H1 (cell line): ENCODE results near the gene HOXC5. TPM values are rescaled to one million over a fixed set of nuclear protein-coding genes. Genes with fewer than 3 reads are reported as not detected.

ENCODE experiments used
- CTCF ChIA-PET: fragments of 300-600 bp; sonication (Branson Sonifier 250); formaldehyde crosslinking; loops from one replicate; lab custom pipeline; 2021; ENCODE audit not compliant: partially characterized antibody; lab: Charles Lee
- POLR2A ChIA-PET: fragments of 300-600 bp; sonication (Branson Sonifier 250); formaldehyde crosslinking; loops from one replicate; lab custom pipeline; 2021; ENCODE audit warnings: inconsistent platforms; ENCODE audit not compliant: partially characterized antibody; lab: Charles Lee
- DNase-seq, 2 experiments: peaks; one replicate each; pipeline versions ENCODE4 v3.0.0 to v3.0.0-alpha.2; 2010 to 2022; ENCODE audit warnings: low spot score in 2 of 2, low read depth in 1 of 2, mixed read lengths in 1 of 2
- FAIRE-seq: peaks from 2 replicates; lab custom pipeline; 2011; peaks lifted over from hg19 to GRCh38; lab: Jason Lieb, UNC
- H2AFZ ChIP-seq: 2 replicates; pipeline ENCODE4 v1.8.1; 2012; ENCODE audit warnings: low read length, inconsistent platforms
- H2AK5ac ChIP-seq: 2 replicates; pipeline ENCODE4 v1.6.1; 2013; ENCODE audit warnings: low read depth, low read length
- H2BK120ac ChIP-seq: replicated peaks from 2 replicates; pipeline ENCODE3; 2013; ENCODE audit warnings: low read depth, low read length, inconsistent platforms
- H2BK12ac ChIP-seq: 2 replicates; pipeline ENCODE4 v1.6.1; 2013; ENCODE audit warnings: low read depth, low read length
- H2BK15ac ChIP-seq: 2 replicates; pipeline ENCODE4 v1.6.1; 2013; ENCODE audit warnings: low read length
- H2BK20ac ChIP-seq: 2 replicates; pipeline ENCODE4 v1.6.1; 2013; ENCODE audit warnings: low read length
- H2BK5ac ChIP-seq: 2 replicates; pipeline ENCODE4 v1.6.1; 2013; ENCODE audit warnings: low read depth, low read length
- H3K14ac ChIP-seq: 2 replicates; pipeline ENCODE4 v1.6.1; 2013; ENCODE audit warnings: inconsistent platforms; ENCODE audit not compliant: insufficient read length
- H3K18ac ChIP-seq: 2 replicates; pipeline ENCODE4 v1.6.1; 2013; ENCODE audit warnings: low read length; ENCODE audit errors: extremely low read depth
- H3K23ac ChIP-seq: 2 replicates; pipeline ENCODE4 v1.6.1; 2013; ENCODE audit warnings: inconsistent platforms; ENCODE audit not compliant: insufficient read length
- H3K23me2 ChIP-seq: 2 replicates; pipeline ENCODE4 v1.6.1; 2013; ENCODE audit warnings: low read depth, low read length
- H3K27ac ChIP-seq: 2 replicates; pipeline ENCODE4 v1.6.1; 2011; ENCODE audit warnings: low read depth, low read length, inconsistent platforms
- H3K27me3 ChIP-seq, 4 experiments: replicated peaks in 1 of 4; 1 replicate in 1 of 4; 2 replicates in 3 of 4; pipeline versions ENCODE4 v1.6.1 to v1.8.1; 2011 to 2013; ENCODE audit warnings: low read length in 3 of 4, mild to moderate bottlenecking in 3 of 4, inconsistent platforms in 2 of 4, mixed read lengths in 2 of 4, moderate library complexity in 1 of 4; ENCODE audit not compliant: control insufficient read depth in 3 of 4, insufficient read depth in 3 of 4; ENCODE audit errors: extremely low read depth in 1 of 4
- H3K36me3 ChIP-seq, 4 experiments: 2 replicates each; pipeline versions ENCODE4 v1.6.1 to v1.8.1; 2011 to 2013; ENCODE audit warnings: mild to moderate bottlenecking in 4 of 4, low read length in 3 of 4, moderate library complexity in 2 of 4, control low read depth in 1 of 4, inconsistent platforms in 1 of 4; ENCODE audit not compliant: insufficient read depth in 4 of 4, control insufficient read depth in 2 of 4
- H3K4ac ChIP-seq: replicated peaks from 2 replicates; pipeline ENCODE3; 2013; ENCODE audit warnings: low read length, low read depth, mixed read lengths, inconsistent platforms; ENCODE audit not compliant: insufficient read length
- H3K4me1 ChIP-seq, 4 experiments: replicated peaks in 1 of 4; 1 replicate in 1 of 4; 2 replicates in 3 of 4; pipeline versions ENCODE4 v1.6.1 to v1.8.1; 2011 to 2013; ENCODE audit warnings: low read length in 3 of 4, inconsistent platforms in 2 of 4, mixed read lengths in 1 of 4; ENCODE audit not compliant: insufficient read depth in 4 of 4, control insufficient read depth in 3 of 4
- H3K4me2 ChIP-seq, 2 experiments: 2 replicates each; pipeline versions ENCODE4 v1.6.1 to v1.8.1; 2011 to 2013; ENCODE audit warnings: low read depth in 2 of 2, low read length in 2 of 2, control low read depth in 1 of 2, inconsistent platforms in 1 of 2, mild to moderate bottlenecking in 1 of 2; ENCODE audit not compliant: insufficient read depth in 1 of 2
- H3K4me3 ChIP-seq, 4 experiments: fragments of 200-600, 300-600 bp in 1 of 4; sonication (generic), shearing (Covaris generic), sonication (Bioruptor Twin) in 1 of 4; 2 replicates each; pipeline versions ENCODE4 v1.5.1 to v1.8.1; 2011 to 2016; ENCODE audit warnings: low read length in 4 of 4, low read depth in 3 of 4, control low read depth in 2 of 4, inconsistent platforms in 2 of 4, mild to moderate bottlenecking in 2 of 4, mixed read lengths in 1 of 4, moderate library complexity in 1 of 4; ENCODE audit not compliant: insufficient read depth in 2 of 4; ENCODE audit errors: extremely low read depth in 1 of 4
- H3K56ac ChIP-seq: replicated peaks from 2 replicates; pipeline ENCODE3; 2013; ENCODE audit warnings: low read depth, mild to moderate bottlenecking, mixed read lengths, low read length, inconsistent platforms; ENCODE audit not compliant: insufficient read length
- H3K79me1 ChIP-seq: 2 replicates; pipeline ENCODE4 v1.6.1; 2013; ENCODE audit warnings: low read depth, low read length, control low read depth
- H3K79me2 ChIP-seq, 2 experiments: 2 replicates each; pipeline versions ENCODE4 v1.6.1 to v1.8.1; 2012 to 2013; ENCODE audit warnings: low read length in 2 of 2, mild to moderate bottlenecking in 2 of 2, inconsistent platforms in 1 of 2; ENCODE audit not compliant: insufficient read depth in 2 of 2, control insufficient read depth in 1 of 2
- H3K9ac ChIP-seq, 4 experiments: replicated peaks in 1 of 4; 1 replicate in 1 of 4; 2 replicates in 3 of 4; pipeline versions ENCODE4 v1.6.1 to v1.8.1; 2011 to 2013; ENCODE audit warnings: low read depth in 3 of 4, low read length in 3 of 4, control low read depth in 2 of 4, mild to moderate bottlenecking in 2 of 4, moderate library complexity in 2 of 4, inconsistent platforms in 1 of 4; ENCODE audit errors: extremely low read depth in 1 of 4
- H3K9me3 ChIP-seq, 2 experiments: 2 replicates each; pipeline versions ENCODE4 v1.6.1 to v1.8.1; 2012 to 2013; ENCODE audit warnings: mild to moderate bottlenecking in 2 of 2, moderate library complexity in 2 of 2, control low read depth in 1 of 2, inconsistent platforms in 1 of 2, low read depth in 1 of 2, low read length in 1 of 2, mixed read lengths in 1 of 2; ENCODE audit not compliant: insufficient read depth in 2 of 2
- H4K20me1 ChIP-seq, 2 experiments: replicated peaks in 1 of 2; 2 replicates each; pipeline versions ENCODE3 to v1.8.1; 2011 to 2013; ENCODE audit warnings: inconsistent platforms in 2 of 2, low read length in 2 of 2, mild to moderate bottlenecking in 1 of 2; ENCODE audit not compliant: insufficient read depth in 2 of 2, control insufficient read depth in 1 of 2
- H4K5ac ChIP-seq: 2 replicates; pipeline ENCODE4 v1.6.1; 2013; ENCODE audit warnings: low read length, low read depth, mixed read lengths, inconsistent platforms; ENCODE audit not compliant: insufficient read length
- H4K8ac ChIP-seq: 2 replicates; pipeline ENCODE4 v1.8.0; 2013; ENCODE audit warnings: mild to moderate bottlenecking, moderate library complexity, low read length, inconsistent platforms; ENCODE audit not compliant: insufficient read depth; ENCODE audit errors: extremely low read depth
- H4K91ac ChIP-seq: replicated peaks from 2 replicates; pipeline ENCODE3; 2013; ENCODE audit warnings: low read length, mixed read lengths, inconsistent platforms; ENCODE audit not compliant: insufficient read length
- BRCA1 ChIP-seq: IDR thresholded peaks from 2 replicates; pipeline ENCODE4 v1.6.1; 2012; ENCODE audit warnings: low read depth, low read length, improper control_type of control experiment
- CEBPB ChIP-seq: IDR thresholded peaks from 2 replicates; pipeline ENCODE4 v1.6.1; 2012; ENCODE audit warnings: low read depth, low read length
- CHD1 ChIP-seq: IDR thresholded peaks from 2 replicates; pipeline ENCODE4 v1.6.1; 2012; ENCODE audit warnings: low read depth, low read length, improper control_type of control experiment
- GABPA ChIP-seq: IDR thresholded peaks from 2 replicates; pipeline ENCODE4 v1.6.1; 2011; ENCODE audit warnings: mild to moderate bottlenecking, low read length, moderate library complexity, borderline replicate concordance; ENCODE audit not compliant: insufficient read depth
- HDAC6 ChIP-seq: IDR thresholded peaks from one replicate; pipeline ENCODE4 v1.7.1; 2012; ENCODE audit warnings: low read depth, mild to moderate bottlenecking, inconsistent platforms, low read length, moderate library complexity
- JUN ChIP-seq: IDR thresholded peaks from 2 replicates; pipeline ENCODE4 v1.6.1; 2011; ENCODE audit warnings: low read depth, mild to moderate bottlenecking, improper control_type of control experiment, low read length
- NRF1 ChIP-seq: IDR thresholded peaks from 2 replicates; pipeline ENCODE4 v1.6.1; 2011; ENCODE audit warnings: mild to moderate bottlenecking, low read depth, low read length, improper control_type of control experiment
- POLR2A ChIP-seq, 2 experiments: IDR thresholded peaks; 1 replicate in 1 of 2; 2 replicates in 1 of 2; pipeline ENCODE4 v1.6.1; 2011; ENCODE audit warnings: low read depth in 2 of 2, low read length in 2 of 2, mild to moderate bottlenecking in 2 of 2; ENCODE audit errors: control extremely low read depth in 1 of 2
- SIX5 ChIP-seq: IDR thresholded peaks from 2 replicates; pipeline ENCODE4 v1.6.1; 2011; ENCODE audit warnings: mild to moderate bottlenecking, low read depth, low read length
- SUZ12 ChIP-seq: fragments of 200-600 bp; sonication (generic); IDR thresholded peaks from 2 replicates; pipeline ENCODE4 v1.6.1; 2012; ENCODE audit warnings: mild to moderate bottlenecking, inconsistent platforms, low read length, moderate library complexity, mixed read lengths
- TEAD4 ChIP-seq: IDR thresholded peaks from 2 replicates; pipeline ENCODE4 v1.6.1; 2012; ENCODE audit warnings: low read depth, low read length, inconsistent platforms, mixed read lengths
- YY1 ChIP-seq: IDR thresholded peaks from 2 replicates; pipeline ENCODE4 v1.6.1; 2011; ENCODE audit warnings: low read depth, mild to moderate bottlenecking, low read length
- WGBS, 2 experiments: shearing (Covaris generic) in 1 of 2; methylation state at CpG; one replicate each; pipeline versions ENCODE4 v1.1.6 to v1.1.7; 2013 to 2015; ENCODE audit warnings: low lambda C conversion rate in 2 of 2, mixed read lengths in 2 of 2, inconsistent platforms in 1 of 2, low coverage in 1 of 2, missing lambda C conversion rate in 1 of 2; ENCODE audit not compliant: insufficient replicate concordance in 2 of 2, insufficient coverage in 1 of 2, insufficient read length in 1 of 2; ENCODE audit errors: extremely low coverage in 1 of 2, missing lambda C conversion rate in 1 of 2; 5-methylcytosine and 5-hydroxymethylcytosine counted together
- polyA plus RNA-seq, 7 experiments: library from polyadenylated mRNA; depleted of rRNA in 3 of 7; stranded (reverse) in 5 of 7; unstranded in 2 of 7; fragments of >200 nt in 5 of 7; fragments of 200-250 nt in 2 of 7; gene quantifications; 1 replicate in 5 of 7; 2 replicates in 1 of 7; 4 replicates in 1 of 7; pipeline versions ENCODE4 v1.2.1 to v1.2.3, GENCODE V29; 2011 to 2013; ENCODE audit warnings: missing spikeins in 2 of 7, mixed read lengths in 2 of 7
- total RNA-seq: library from RNA; stranded (reverse); fragmentation: NEBNext Ultra II Directional; extraction: Animal tissue kit (Norgen Biotek cat#: 25700); gene quantifications from 2 replicates; pipeline ENCODE4 v1.2.1, GENCODE V29; 2021

The HOXC5 gene
- total and polyA plus RNA-seq, 2 of the 8 experiments (the other 6 are each of a cell fraction or from before 2014, with no cell fraction given): not detected

DNA sequence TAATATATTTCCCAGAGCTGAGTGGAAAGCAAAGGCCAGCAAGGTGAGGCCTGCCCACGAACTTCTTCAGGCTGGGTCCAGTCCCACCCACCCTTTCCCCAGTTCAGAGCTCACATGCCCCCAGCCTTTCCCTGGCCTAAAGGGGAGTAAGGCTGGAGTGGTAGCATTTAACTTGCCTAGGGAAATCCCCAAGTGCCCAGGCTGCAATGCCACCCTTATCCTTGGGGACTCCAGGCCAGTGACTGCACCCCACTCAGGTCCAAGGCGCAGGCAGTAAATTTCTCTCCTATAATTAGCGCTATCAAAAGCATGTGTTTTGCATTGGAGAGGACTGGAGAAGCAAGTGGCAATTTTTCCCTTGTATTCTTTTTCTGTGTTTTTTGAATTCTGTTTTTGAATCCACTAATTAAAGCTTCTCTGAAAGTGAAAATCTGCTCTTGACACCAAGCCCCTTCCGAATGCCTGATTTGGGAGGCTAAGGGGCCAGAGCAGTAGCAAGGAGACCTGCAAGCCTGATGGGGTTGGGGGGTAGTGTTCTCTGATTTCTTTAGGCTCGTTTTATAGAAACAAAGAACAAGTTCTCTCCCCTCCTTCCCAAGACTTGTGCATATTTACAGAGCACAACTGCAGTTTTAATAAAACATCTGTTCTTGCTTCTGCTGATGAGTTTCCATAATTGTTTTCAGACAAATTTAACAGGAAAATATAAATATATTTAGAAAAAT is 8.1 kb upstream of the HOXC5 start:
- POLR2A ChIA-PET: interaction anchor here (1.3 to 1.4 kb wide), 2 partner anchors 22 to 40 kb away, joined by 3 read pairs; partner anchors contain the start of gene HOXC10
- Histone ChIP-seq H3K27me3 (peaks cover 96 to 100% (median 100%) of the 10 kb centered on the region in 4 experiments), H2BK15ac (no peak overlapping the region), H2BK5ac (no peak overlapping the region), H3K23me2 (no peaks in the 10 kb centered on the region), H3K18ac (no peak overlapping the region), H3K27ac (no peak overlapping the region), H3K79me1 (no peaks in the 10 kb centered on the region), H2BK20ac (no peak overlapping the region), H3K4ac (no peak overlapping the region), H4K5ac (no peak overlapping the region), H4K91ac (no peak overlapping the region), H2AK5ac (no peak overlapping the region), H3K56ac (no peak overlapping the region), H2BK12ac (no peak overlapping the region), H3K4me3 (no peak overlapping the region), H3K36me3 (no peaks in the 10 kb centered on the region; a peak in 1 of 8 replicates), H3K79me2 (no peaks in the 10 kb centered on the region), H3K9ac (no peak overlapping the region), H4K8ac (no peak overlapping the region), H4K20me1 (peaks cover 17 to 30% of the 10 kb centered on the region in 2 experiments), H3K4me1 (peaks cover 0 to 7% (median under 1%) of the 10 kb centered on the region in 4 experiments; a peak in 3 of 7 replicates), H2BK120ac (no peak overlapping the region), H2AFZ (no peak overlapping the region), H3K9me3 (no peaks in the 10 kb centered on the region), H3K23ac (no peak overlapping the region), H3K14ac (no peak overlapping the region), H3K4me2 (no peak overlapping the region)
- no peak for FAIRE-seq
- CTCF ChIA-PET: interaction anchor here (0.9 to 12.5 kb wide), 19 partner anchors 8 to 346 kb away, joined by 3 to 172 read pairs (median 7); partner anchors contain the start of genes HOXC10, HOXC4, HOXC5 and HOXC8
- WGBS, 2 experiments: 23% methylated on average over 5 of the region's 5 CpGs; no CpG with 5 or more reads in 1 of the 2 experiments
- no peak for DNase-seq
- TF ChIP-seq BRCA1: no peak
- TF ChIP-seq SUZ12: peak; percentile 68
- TF ChIP-seq CEBPB: no peak
- TF ChIP-seq SIX5: no peak
- no peak for TF ChIP-seq POLR2A (IDR thresholded peaks at IDR 0.05; ENCODE audit: control extremely low read depth in 1 of 2, low read depth in 2 of 2, low read length in 2 of 2)
- no peak for TF ChIP-seq JUN
- no peak for TF ChIP-seq CHD1
- no peak for TF ChIP-seq TEAD4
- TF ChIP-seq NRF1: no peak
- TF ChIP-seq GABPA: no peak
- no peak for TF ChIP-seq YY1
- no peak for TF ChIP-seq HDAC6
